Frontal cortex (tissue), 4 donors: ENCODE measurements around the gene SBF1. TPM values are rescaled to one million over a fixed set of nuclear protein-coding genes. Genes with fewer than 3 reads are reported as not detected.
"Not testable (repeated sequence)": the region's sequence is repeated elsewhere in the genome, so short reads cannot be mapped to it uniquely, and the experiment has no call there.

Source experiments
- DNase-seq, 2 donors: peaks; one replicate each; pipeline ENCODE4 v3.0.0; 2012; ENCODE audit warnings: low spot score in 2 of 2
- FAIRE-seq: peaks from 2 replicates; lab custom pipeline; 2012; peaks lifted over from hg19 to GRCh38; lab: Jason Lieb, UNC
- total RNA-seq: library from RNA; depleted of rRNA; stranded (reverse); fragments of >200 nt; gene quantifications from one replicate; pipeline ENCODE4 v1.2.3, GENCODE V29; 2014
- donor health status: control.
- donor health status: control.
- donor health status: control.

SBF1 gene
- total RNA-seq, 1 donor from 2014 or later, result 89.3 TPM

- peak in 1 of 2 donors; percentile 24 for DNase-seq
- no peak for FAIRE-seq
These were observed 38.6 kb downstream of the SBF1 start for GRCh38 chr22:50436015-50436830.

GRCh38 chr22:50435291-50436014 is 39.4 kb downstream of the SBF1 start:
- FAIRE-seq (no peak), DNase-seq (peak in 1 of 2 donors; percentile 29)

- no peak for FAIRE-seq
- peak in 1 of 2 donors; percentile 23 for DNase-seq
These were observed 40.0 kb downstream of the SBF1 start for GRCh38 chr22:50434849-50435248.

GRCh38 chr22:50432877-50433510 is 41.8 kb downstream of the SBF1 start:
- not testable (repeated sequence) for DNase-seq, FAIRE-seq

GRCh38 chr22:50432131-50432876 is 42.5 kb downstream of the SBF1 start:
- FAIRE-seq (no peak), DNase-seq (no peak)

- DNase-seq (no peak), FAIRE-seq (no peak)
These were observed 49.5 kb downstream of the SBF1 start for GRCh38 chr22:50425179-50425916.

- DNase-seq (no peak), FAIRE-seq (no peak)
These were observed 50.9 kb downstream of the SBF1 start for GRCh38 chr22:50423956-50424355.

- FAIRE-seq (no peak), DNase-seq (no peak)
These were observed 51.6 kb downstream of the SBF1 start for GRCh38 chr22:50422961-50423815.

GRCh38 chr22:50422046-50422445 is 52.8 kb downstream of the SBF1 start:
- DNase-seq, result no peak
- FAIRE-seq, result no peak

- FAIRE-seq, result no peak
- DNase-seq, result no peak
These were observed 54.3 kb downstream of the SBF1 start for GRCh38 chr22:50420581-50420980.

GRCh38 chr22:50420015-50420414 is 54.8 kb downstream of the SBF1 start:
- FAIRE-seq, result no peak
- no peak for DNase-seq

- DNase-seq, result no peak
- no peak for FAIRE-seq
These were observed 55.7 kb downstream of the SBF1 start for GRCh38 chr22:50419116-50419515.

GRCh38 chr22:50418624-50419023 is 56.2 kb downstream of the SBF1 start:
- peak in 1 of 2 donors; percentile 38 for DNase-seq

GRCh38 chr22:50417411-50418210 is 57.2 kb downstream of the SBF1 start:
- FAIRE-seq, result no peak
- no peak for DNase-seq

More at GRCh38 chr22:50418624-50419023, 56.2 kb downstream of the SBF1 start:
- no peak for FAIRE-seq

GRCh38 chr22:50416996-50417395 is 57.8 kb downstream of the SBF1 start:
- FAIRE-seq, result no peak
- DNase-seq, result no peak

- FAIRE-seq (no peak), DNase-seq (no peak)
These were observed 59.4 kb downstream of the SBF1 start for GRCh38 chr22:50415426-50415825.

GRCh38 chr22:50414476-50415248 is 60.2 kb downstream of the SBF1 start:
- FAIRE-seq, result no peak
- no peak for DNase-seq
